Activated naive CD8-positive, alpha-beta T cell treated with anti-CD3 and anti-CD28 coated beads, Interleukin-2, amount 50 U/mL, for 24 hours (primary cell): ENCODE measurements around the gene HTR1E.

Experiments
- ATAC-seq: fragments of 150-1000 bp; cut with Tn5 transposase; one replicate; pipeline ENCODE4 v1.10.0; 2021
- DNase-seq: peaks from one replicate; pipeline ENCODE4 v3.0.0; 2021
- H3K27ac Mint-ChIP-seq: one replicate; pipeline ENCODE4 v1.8.0; 2021; ENCODE audit warnings: mild to moderate bottlenecking, mixed read lengths
- H3K27me3 Mint-ChIP-seq: one replicate; pipeline ENCODE4 v1.8.0; 2021; ENCODE audit warnings: mixed read lengths
- H3K36me3 Mint-ChIP-seq: one replicate; pipeline ENCODE4 v1.8.0; 2021; ENCODE audit warnings: low read depth, mixed read lengths
- H3K4me1 Mint-ChIP-seq: one replicate; pipeline ENCODE4 v1.8.0; 2021; ENCODE audit warnings: mixed read lengths
- H3K4me3 Mint-ChIP-seq: one replicate; pipeline ENCODE4 v1.8.0; 2021; ENCODE audit warnings: mild to moderate bottlenecking, moderate library complexity, mixed read lengths
- H3K9me3 Mint-ChIP-seq: one replicate; pipeline ENCODE4 v1.8.0; 2021; ENCODE audit warnings: mixed read lengths

HTR1E gene

GRCh38 chr6:87029711-87030314, 92.5 kb downstream of the HTR1E start:
- ATAC-seq (no peak), DNase-seq (no peak)
- Mint-ChIP-seq H3K27me3 (peaks cover 3% of the 10 kb centered on the region), H3K9me3 (no peaks in the 10 kb centered on the region), H3K4me3 (no peak overlapping the region), H3K36me3 (no peaks in the 10 kb centered on the region), H3K4me1 (no peaks in the 10 kb centered on the region), H3K27ac (no peak overlapping the region)

GRCh38 chr6:87040729-87041128, 103.4 kb downstream of the HTR1E start:
- Mint-ChIP-seq H3K4me3 (no peak overlapping the region), H3K27ac (no peak overlapping the region), H3K4me1 (no peaks in the 10 kb centered on the region), H3K9me3 (no peaks in the 10 kb centered on the region), H3K36me3 (no peaks in the 10 kb centered on the region), H3K27me3 (peaks cover 12% of the 10 kb centered on the region)
- ATAC-seq: no peak
- no peak for DNase-seq

GRCh38 chr6:87045521-87046075, 108.3 kb downstream of the HTR1E start:
- no peaks in the 10 kb centered on the region for H3K36me3 Mint-ChIP-seq
- H3K4me1 Mint-ChIP-seq: no peaks in the 10 kb centered on the region
- H3K27ac Mint-ChIP-seq: no peak overlapping the region
- no peaks in the 10 kb centered on the region for H3K9me3 Mint-ChIP-seq
- H3K4me3 Mint-ChIP-seq: no peak overlapping the region
- H3K27me3 Mint-ChIP-seq: peaks cover 13% of the 10 kb centered on the region
- DNase-seq: no peak
- ATAC-seq: no peak

GRCh38 chr6:87049779-87050178, 112.5 kb downstream of the HTR1E start:
- peaks cover 6% of the 10 kb centered on the region for H3K27me3 Mint-ChIP-seq
- no peak overlapping the region for H3K4me3 Mint-ChIP-seq
- H3K36me3 Mint-ChIP-seq: no peaks in the 10 kb centered on the region
- DNase-seq: no peak
- H3K9me3 Mint-ChIP-seq: no peaks in the 10 kb centered on the region
- no peak for ATAC-seq
- no peak overlapping the region for H3K27ac Mint-ChIP-seq
- H3K4me1 Mint-ChIP-seq: no peaks in the 10 kb centered on the region

- no peak overlapping the region for H3K27ac Mint-ChIP-seq
- peaks cover 5% of the 10 kb centered on the region for H3K27me3 Mint-ChIP-seq
- H3K36me3 Mint-ChIP-seq: no peaks in the 10 kb centered on the region
- no peaks in the 10 kb centered on the region for H3K4me1 Mint-ChIP-seq
- H3K9me3 Mint-ChIP-seq: no peaks in the 10 kb centered on the region
- no peak for DNase-seq
- H3K4me3 Mint-ChIP-seq: no peak overlapping the region
- no peak for ATAC-seq
These were observed 116.0 kb downstream of the HTR1E start for GRCh38 chr6:87053312-87053711.

- H3K27ac Mint-ChIP-seq: no peak overlapping the region
- no peak for DNase-seq
These were observed 117.0 kb downstream of the HTR1E start for GRCh38 chr6:87054143-87054833.

GRCh38 chr6:87059943-87060342, 122.6 kb downstream of the HTR1E start:
- peaks cover 2% of the 10 kb centered on the region for H3K27me3 Mint-ChIP-seq
- ATAC-seq (no peak), DNase-seq (no peak)
- H3K36me3 Mint-ChIP-seq: no peaks in the 10 kb centered on the region
- no peaks in the 10 kb centered on the region for H3K9me3 Mint-ChIP-seq
- no peaks in the 10 kb centered on the region for H3K4me1 Mint-ChIP-seq
- H3K4me3 Mint-ChIP-seq: no peak overlapping the region
- no peak overlapping the region for H3K27ac Mint-ChIP-seq

More at GRCh38 chr6:87054143-87054833, 117.0 kb downstream of the HTR1E start:
- Mint-ChIP-seq H3K27me3 (peaks cover 2% of the 10 kb centered on the region), H3K4me3 (no peak overlapping the region), H3K4me1 (no peaks in the 10 kb centered on the region), H3K9me3 (no peaks in the 10 kb centered on the region), H3K36me3 (no peaks in the 10 kb centered on the region)
- ATAC-seq: no peak

- no peak overlapping the region for H3K27ac Mint-ChIP-seq
- H3K27me3 Mint-ChIP-seq: peaks cover 3% of the 10 kb centered on the region
- DNase-seq: no peak
- no peak overlapping the region for H3K4me3 Mint-ChIP-seq
- H3K36me3 Mint-ChIP-seq: no peaks in the 10 kb centered on the region
- H3K4me1 Mint-ChIP-seq: peaks cover 2% of the 10 kb centered on the region
- no peaks in the 10 kb centered on the region for H3K9me3 Mint-ChIP-seq
- no peak for ATAC-seq
These were observed 127.8 kb downstream of the HTR1E start for GRCh38 chr6:87065117-87065516.
